GM23338 (cell line): ENCODE data around the gene ARID3A. TPM values are rescaled to one million over a fixed set of nuclear protein-coding genes. Genes with fewer than 3 reads are reported as not detected.

ENCODE experiments used
- ATAC-seq: fragments of 200-7000 bp; cut with Tn5 transposase; 3 replicates; pipeline ENCODE4 v1.9.1; 2020
- DNase-seq: peaks from one replicate; pipeline ENCODE4 v3.0.0-alpha.2; 2015; ENCODE audit warnings: low spot score
- H2AFZ ChIP-seq: fragments of 200-600 bp; sonication (generic); 2 replicates; pipeline ENCODE4 v1.8.0; 2016; ENCODE audit warnings: antibody characterized with exemption, mild to moderate bottlenecking, moderate library complexity
- H3F3A ChIP-seq: fragments of 200-600 bp; sonication (generic); replicated peaks from 2 replicates; pipeline ENCODE4 v1.8.0; 2017; ENCODE audit warnings: antibody characterized with exemption, mixed run types, low read depth
- H3K27ac ChIP-seq: fragments of 200-600 bp; sonication (generic); 2 replicates; pipeline ENCODE4 v1.6.1; 2016; ENCODE audit warnings: low read depth
- H3K27me3 ChIP-seq: fragments of 200-600 bp; sonication (generic); 2 replicates; pipeline ENCODE4 v1.8.0; 2016; ENCODE audit warnings: mild to moderate bottlenecking, mixed run types, moderate library complexity; ENCODE audit not compliant: insufficient read depth
- H3K36me3 ChIP-seq: fragments of 200-600 bp; sonication (generic); 2 replicates; pipeline ENCODE4 v1.8.0; 2016; ENCODE audit warnings: mild to moderate bottlenecking; ENCODE audit not compliant: insufficient read depth
- H3K4me1 ChIP-seq: fragments of 200-600 bp; sonication (generic); 2 replicates; pipeline ENCODE4 v1.8.0; 2016; ENCODE audit warnings: mild to moderate bottlenecking, moderate library complexity; ENCODE audit not compliant: insufficient read depth
- H3K4me2 ChIP-seq: fragments of 200-600 bp; sonication (generic); 2 replicates; pipeline ENCODE4 v1.7.1; 2017; ENCODE audit warnings: mixed run types
- H3K4me3 ChIP-seq: fragments of 200-600 bp; sonication (generic); 2 replicates; pipeline ENCODE4 v1.6.1; 2016; ENCODE audit warnings: mixed run types
- H3K79me2 ChIP-seq: fragments of 200-600 bp; sonication (generic); replicated peaks from 2 replicates; pipeline ENCODE4 v1.8.0; 2017; ENCODE audit warnings: mild to moderate bottlenecking; ENCODE audit not compliant: insufficient read depth
- H3K9me2 ChIP-seq: fragments of 200-600 bp; sonication (generic); 2 replicates; pipeline ENCODE4 v1.8.0; 2017; ENCODE audit not compliant: insufficient read depth
- H4K20me1 ChIP-seq: fragments of 200-600 bp; sonication (generic); replicated peaks from 2 replicates; pipeline ENCODE4 v1.8.0; 2017; ENCODE audit warnings: mild to moderate bottlenecking; ENCODE audit not compliant: insufficient read depth
- H3K27ac Mint-ChIP-seq: 2 replicates; pipeline ENCODE4 v1.8.0; 2020; ENCODE audit warnings: inconsistent platforms, mild to moderate bottlenecking, moderate library complexity, mixed read lengths
- H3K27me3 Mint-ChIP-seq: 3 replicates; pipeline ENCODE4 v1.8.0; 2022; ENCODE audit warnings: low read depth, mild to moderate bottlenecking, moderate library complexity, mixed read lengths, inconsistent platforms; ENCODE audit not compliant: insufficient read depth, poor library complexity
- H3K36me3 Mint-ChIP-seq: 3 replicates; pipeline ENCODE4 v1.8.0; 2021; ENCODE audit warnings: low read depth, mild to moderate bottlenecking, inconsistent platforms, moderate library complexity, mixed read lengths
- H3K4me1 Mint-ChIP-seq: 3 replicates; pipeline ENCODE4 v1.8.0; 2020; ENCODE audit warnings: mild to moderate bottlenecking, inconsistent platforms, mixed read lengths
- H3K4me3 Mint-ChIP-seq: 3 replicates; pipeline ENCODE4 v1.8.0; 2021; ENCODE audit warnings: moderate library complexity, mild to moderate bottlenecking, inconsistent platforms, mixed read lengths
- H3K9me3 Mint-ChIP-seq: 3 replicates; pipeline ENCODE4 v1.8.0; 2020; ENCODE audit warnings: moderate library complexity, mild to moderate bottlenecking, inconsistent platforms, mixed read lengths
- CREB1 ChIP-seq: fragments of 250-450 bp; sonication (Bioruptor Pico); IDR thresholded peaks from 2 replicates; pipeline ENCODE4 v1.5.0; 2020; ENCODE audit warnings: low read depth, mild to moderate bottlenecking, moderate library complexity
- EZH2 ChIP-seq: fragments of 200-600 bp; sonication (generic); IDR thresholded peaks from one replicate; pipeline ENCODE4 v1.8.0; 2017; ENCODE audit warnings: antibody characterized with exemption, mild to moderate bottlenecking, low read depth; ENCODE audit not compliant: unreplicated experiment
- EZH2phosphoT487 ChIP-seq: fragments of 200-600 bp; sonication (generic); IDR thresholded peaks from one replicate; pipeline ENCODE4 v1.8.1; 2018; ENCODE audit warnings: antibody characterized with exemption; ENCODE audit not compliant: unreplicated experiment
- JUNB ChIP-seq: IDR thresholded peaks from one replicate; pipeline ENCODE4 v1.6.1; 2016; ENCODE audit warnings: antibody characterized with exemption; ENCODE audit not compliant: unreplicated experiment
- NANOG ChIP-seq: IDR thresholded peaks from 2 replicates; pipeline ENCODE4 v1.6.1; 2016; ENCODE audit warnings: antibody characterized with exemption, borderline replicate concordance
- POLR2AphosphoS5 ChIP-seq: IDR thresholded peaks from 2 replicates; pipeline ENCODE4 v1.6.1; 2016; ENCODE audit warnings: antibody characterized with exemption, low read depth
- ZNF114 ChIP-seq: fragments of 250-450 bp; sonication (Bioruptor Pico); IDR thresholded peaks from 2 replicates; pipeline ENCODE4 v1.5.0; 2020; ENCODE audit warnings: mild to moderate bottlenecking, moderate library complexity
- ZNF331 ChIP-seq: fragments of 250-450 bp; sonication (Bioruptor Pico); IDR thresholded peaks from 2 replicates; pipeline ENCODE4 v1.5.0; 2020; ENCODE audit warnings: low read depth, mild to moderate bottlenecking, moderate library complexity
- ZNF462 ChIP-seq: fragments of 250-450 bp; sonication (Bioruptor Pico); IDR thresholded peaks from 2 replicates; pipeline ENCODE4 v1.5.0; 2020; ENCODE audit warnings: mild to moderate bottlenecking, moderate library complexity
- polyA plus RNA-seq: library from polyadenylated mRNA; unstranded; fragments of >200 nt; fragmentation: Nextera tagmentation; extraction: Ambion mirVana; gene quantifications from 2 replicates; pipeline ENCODE4 v1.2.1, GENCODE V29; 2016
- total RNA-seq: library from RNA; depleted of rRNA; stranded (reverse); fragments of >200 nt; shearing (Covaris generic); gene quantifications from 2 replicates; pipeline ENCODE4 v1.2.3, GENCODE V29; 2014
- TF ChIP-seq, protein P1 (sequence below), 2 experiments: fragments of 200-600 bp in 1 of 2; sonication (generic) in 1 of 2; conservative IDR thresholded peaks; 2 replicates each; pipeline versions ENCODE4 v1.5.1 to v1.6.1; 2016 to 2017; ENCODE audit warnings: antibody characterized with exemption in 2 of 2, low read depth in 2 of 2, mild to moderate bottlenecking in 2 of 2, moderate library complexity in 1 of 2

The ARID3A gene
- total and polyA plus RNA-seq, 2 experiments from 2014 or later, result 33.6 to 51.6 TPM

- TF ChIP-seq ZNF462 (CRISPR knock-in tag) (no peak), JUNB (no peak)
- TF ChIP-seq, protein P1, sequence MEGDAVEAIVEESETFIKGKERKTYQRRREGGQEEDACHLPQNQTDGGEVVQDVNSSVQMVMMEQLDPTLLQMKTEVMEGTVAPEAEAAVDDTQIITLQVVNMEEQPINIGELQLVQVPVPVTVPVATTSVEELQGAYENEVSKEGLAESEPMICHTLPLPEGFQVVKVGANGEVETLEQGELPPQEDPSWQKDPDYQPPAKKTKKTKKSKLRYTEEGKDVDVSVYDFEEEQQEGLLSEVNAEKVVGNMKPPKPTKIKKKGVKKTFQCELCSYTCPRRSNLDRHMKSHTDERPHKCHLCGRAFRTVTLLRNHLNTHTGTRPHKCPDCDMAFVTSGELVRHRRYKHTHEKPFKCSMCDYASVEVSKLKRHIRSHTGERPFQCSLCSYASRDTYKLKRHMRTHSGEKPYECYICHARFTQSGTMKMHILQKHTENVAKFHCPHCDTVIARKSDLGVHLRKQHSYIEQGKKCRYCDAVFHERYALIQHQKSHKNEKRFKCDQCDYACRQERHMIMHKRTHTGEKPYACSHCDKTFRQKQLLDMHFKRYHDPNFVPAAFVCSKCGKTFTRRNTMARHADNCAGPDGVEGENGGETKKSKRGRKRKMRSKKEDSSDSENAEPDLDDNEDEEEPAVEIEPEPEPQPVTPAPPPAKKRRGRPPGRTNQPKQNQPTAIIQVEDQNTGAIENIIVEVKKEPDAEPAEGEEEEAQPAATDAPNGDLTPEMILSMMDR (conservative IDR thresholded peaks at IDR 0.05; ENCODE audit: low read depth in 2 of 2), result no peak
These were observed 7.1 kb downstream of the ARID3A start (continued) for GRCh38 chr19:932648-933552.

DNA sequence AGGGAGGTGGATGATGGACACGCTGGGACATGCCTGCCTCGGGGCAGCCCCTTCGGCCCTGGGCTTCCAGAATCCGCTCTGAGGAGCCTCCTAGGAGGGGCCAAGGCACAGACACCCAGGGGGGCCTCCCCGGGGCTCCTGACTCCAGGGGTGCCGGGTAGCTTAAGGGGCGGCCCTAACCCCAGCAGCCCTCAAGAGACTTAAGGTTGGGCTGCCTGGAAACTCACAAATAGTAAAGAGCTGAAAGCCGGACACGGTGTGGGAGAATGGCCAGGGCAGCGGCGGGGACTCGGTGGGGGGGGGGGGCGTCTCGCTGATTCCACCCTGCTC is 7.7 kb downstream of the ARID3A start:
- Histone ChIP-seq H2AFZ (no peak overlapping the region), H3K4me2 (peak overlapping the region; percentile 55; the same call in 1 of the 2 replicates), H3F3A (peaks cover 8% of the 10 kb centered on the region; the same call in 1 of the 2 replicates), H3K27ac (peak overlapping the region; percentile 55; the same call in 1 of the 2 replicates), H3K36me3 (no peaks in the 10 kb centered on the region; the same call in 1 of the 2 replicates), H3K9me2 (no peaks in the 10 kb centered on the region), H4K20me1 (peaks cover 8% of the 10 kb centered on the region), H3K79me2 (peaks cover 74% of the 10 kb centered on the region), H3K4me3 (no peak overlapping the region), H3K27me3 (no peaks in the 10 kb centered on the region), H3K4me1 (peaks cover 15% of the 10 kb centered on the region; the same call in 1 of the 2 replicates)
- no peak for ATAC-seq
- H3K4me3 Mint-ChIP-seq, result no peak overlapping the region
- no peak for DNase-seq
- H3K4me1 Mint-ChIP-seq, result peaks cover 12% of the 10 kb centered on the region; the same call in 1 of the 3 replicates
- no peaks in the 10 kb centered on the region; the same call in 2 of the 3 replicates for H3K9me3 Mint-ChIP-seq
- peaks cover 6% of the 10 kb centered on the region for H3K27me3 Mint-ChIP-seq
- H3K27ac Mint-ChIP-seq, result peak overlapping the region; percentile 40; the same call in 1 of the 2 replicates
- H3K36me3 Mint-ChIP-seq, result peaks cover 33% of the 10 kb centered on the region
- TF ChIP-seq ZNF114 (CRISPR knock-in tag), result no peak
- no peak for TF ChIP-seq POLR2AphosphoS5
- TF ChIP-seq, protein P1 (conservative IDR thresholded peaks at IDR 0.05; ENCODE audit: low read depth in 2 of 2), result no peak
- TF ChIP-seq EZH2, result no peak
- TF ChIP-seq CREB1 (CRISPR knock-in tag), result no peak
- no peak for TF ChIP-seq NANOG
- no peak for TF ChIP-seq ZNF331 (CRISPR knock-in tag)
- TF ChIP-seq EZH2phosphoT487, result no peak
